OCI-LY1 (cell line): ENCODE measurements around the gene SIN3A.
"Not testable (repeated sequence)": the region's sequence is repeated elsewhere in the genome, so short reads cannot be mapped to it uniquely, and the experiment has no call there.

ENCODE experiments used
- H2AFZ ChIP-seq: fragments of 200-600 bp; sonication (generic), shearing (Covaris generic); 2 replicates; pipeline ENCODE4 v1.6.0; 2014; ENCODE audit warnings: antibody characterized with exemption, mild to moderate bottlenecking, low read length
- H3F3A ChIP-seq: fragments of 200-600 bp; sonication (generic), shearing (Covaris generic); 2 replicates; pipeline ENCODE4 v1.6.0; 2014; ENCODE audit warnings: mild to moderate bottlenecking, antibody characterized with exemption, low read length, moderate library complexity; ENCODE audit not compliant: insufficient read depth
- H3K27ac ChIP-seq: fragments of 200-600 bp; sonication (generic); 2 replicates; pipeline ENCODE4 v1.5.1; 2014; ENCODE audit warnings: low read length, mixed run types, mild to moderate bottlenecking, low read depth; ENCODE audit not compliant: poor library complexity, severe bottlenecking
- H3K27me3 ChIP-seq: fragments of 200-600 bp; sonication (generic); 2 replicates; pipeline ENCODE4 v1.6.0; 2014; ENCODE audit warnings: antibody characterized with exemption, mild to moderate bottlenecking, low read length, moderate library complexity; ENCODE audit not compliant: insufficient read depth
- H3K36me3 ChIP-seq: fragments of 200-600 bp; sonication (generic); 2 replicates; pipeline ENCODE4 v1.6.1; 2014; ENCODE audit warnings: mild to moderate bottlenecking, antibody characterized with exemption, low read length, moderate library complexity, mixed read lengths; ENCODE audit not compliant: insufficient read depth
- H3K4me1 ChIP-seq: fragments of 200-600 bp; sonication (generic); 2 replicates; pipeline ENCODE4 v1.5.1; 2014; ENCODE audit warnings: mild to moderate bottlenecking, low read length, moderate library complexity; ENCODE audit not compliant: insufficient read depth, severe bottlenecking
- H3K4me2 ChIP-seq: fragments of 200-600 bp; sonication (generic), shearing (Covaris generic); 2 replicates; pipeline ENCODE4 v1.6.1; 2014; ENCODE audit warnings: low read length
- H3K4me3 ChIP-seq: fragments of 200-600 bp; sonication (generic); 2 replicates; pipeline ENCODE4 v1.5.1; 2014; ENCODE audit warnings: low read length, low read depth, mild to moderate bottlenecking, mixed read lengths; ENCODE audit not compliant: poor library complexity, severe bottlenecking
- H3K79me2 ChIP-seq: fragments of 200-600 bp; shearing (Covaris generic); 2 replicates; pipeline ENCODE4 v1.6.1; 2016; ENCODE audit warnings: mixed run types, low read length, mixed read lengths; ENCODE audit not compliant: insufficient read depth
- H3K9ac ChIP-seq: fragments of 200-600 bp; sonication (generic), shearing (Covaris generic); 2 replicates; pipeline ENCODE4 v1.6.1; 2014; ENCODE audit warnings: mild to moderate bottlenecking, low read length, mixed read lengths
- H3K9me2 ChIP-seq: fragments of 200-600 bp; sonication (generic), shearing (Covaris generic); 2 replicates; pipeline ENCODE4 v1.6.1; 2014; ENCODE audit warnings: low read depth, mild to moderate bottlenecking, low read length, mixed read lengths
- H3K9me3 ChIP-seq: fragments of 200-600 bp; shearing (Covaris generic); 2 replicates; pipeline ENCODE4 v1.6.1; 2014; ENCODE audit warnings: low read length, mixed read lengths
- H4K20me1 ChIP-seq: fragments of 200-600 bp; sonication (generic), shearing (Covaris generic); 2 replicates; pipeline ENCODE4 v1.6.0; 2016; ENCODE audit warnings: mild to moderate bottlenecking, low read length; ENCODE audit not compliant: insufficient read depth
- EZH2 ChIP-seq: fragments of 200-600 bp; sonication (generic), shearing (Covaris generic); IDR thresholded peaks from 2 replicates; pipeline ENCODE4 v1.8.0; 2017; ENCODE audit warnings: borderline replicate concordance, mixed run types, mild to moderate bottlenecking, antibody characterized with exemption, low read length, moderate library complexity, mixed read lengths
- TF ChIP-seq, protein P1 (sequence below): fragments of 200-600 bp; sonication (generic), shearing (Covaris generic); IDR thresholded peaks from 2 replicates; pipeline ENCODE4 v1.5.1; 2017; ENCODE audit warnings: mild to moderate bottlenecking, antibody characterized with exemption, low read length, moderate library complexity, mixed read lengths

The SIN3A gene

DNA sequence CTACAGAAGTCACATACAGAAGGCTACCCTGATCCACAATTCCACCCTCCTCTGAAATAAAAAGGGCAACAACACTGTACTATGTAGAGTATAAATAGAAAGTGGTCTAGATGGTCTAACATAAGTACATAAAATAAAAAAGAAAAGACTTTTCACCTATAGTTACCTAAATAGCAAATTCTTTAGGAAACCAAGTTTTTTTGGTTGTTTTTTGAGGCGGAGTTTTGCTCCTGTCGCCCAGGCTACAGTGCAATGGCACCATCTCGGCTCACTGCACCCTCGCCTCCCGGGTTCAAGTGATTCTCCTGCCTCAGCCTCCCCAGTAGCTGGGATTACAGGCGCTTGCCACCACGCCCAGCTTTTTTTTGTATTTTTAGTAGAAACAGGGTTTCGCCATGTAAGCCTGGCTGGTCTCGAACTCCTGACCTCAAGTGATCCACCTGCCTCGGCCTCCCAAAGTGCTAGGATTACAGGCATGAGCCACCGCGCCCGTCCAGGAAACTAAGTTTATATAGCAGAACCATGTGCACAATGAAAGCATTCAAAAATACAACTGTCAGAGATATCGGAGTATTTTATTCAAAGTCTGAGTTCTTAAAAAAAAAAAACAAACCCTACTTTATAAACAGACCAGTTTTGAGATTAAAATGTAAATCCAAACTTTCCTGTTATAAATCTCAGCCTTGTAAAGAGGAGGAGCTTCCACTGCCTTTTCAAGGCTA is 1.7 kb downstream of the SIN3A start:
- Histone ChIP-seq H2AFZ (no peak overlapping the region), H3F3A (peaks cover 5% of the 10 kb centered on the region; the same call in 1 of the 2 replicates), H3K4me3 (peak overlapping the region; percentile 83), H3K36me3 (peaks cover 15% of the 10 kb centered on the region; the same call in 1 of the 2 replicates), H3K4me2 (peak overlapping the region; percentile 96), H4K20me1 (peaks cover 3% of the 10 kb centered on the region; the same call in 1 of the 2 replicates), H3K27ac (no peak overlapping the region), H3K27me3 (no peaks in the 10 kb centered on the region), H3K4me1 (peaks cover 49% of the 10 kb centered on the region), H3K9ac (peak overlapping the region; percentile 76), H3K9me3 (no peaks in the 10 kb centered on the region), H3K9me2 (no peaks in the 10 kb centered on the region), H3K79me2 (peaks cover 52% of the 10 kb centered on the region)
- TF ChIP-seq, protein P1, sequence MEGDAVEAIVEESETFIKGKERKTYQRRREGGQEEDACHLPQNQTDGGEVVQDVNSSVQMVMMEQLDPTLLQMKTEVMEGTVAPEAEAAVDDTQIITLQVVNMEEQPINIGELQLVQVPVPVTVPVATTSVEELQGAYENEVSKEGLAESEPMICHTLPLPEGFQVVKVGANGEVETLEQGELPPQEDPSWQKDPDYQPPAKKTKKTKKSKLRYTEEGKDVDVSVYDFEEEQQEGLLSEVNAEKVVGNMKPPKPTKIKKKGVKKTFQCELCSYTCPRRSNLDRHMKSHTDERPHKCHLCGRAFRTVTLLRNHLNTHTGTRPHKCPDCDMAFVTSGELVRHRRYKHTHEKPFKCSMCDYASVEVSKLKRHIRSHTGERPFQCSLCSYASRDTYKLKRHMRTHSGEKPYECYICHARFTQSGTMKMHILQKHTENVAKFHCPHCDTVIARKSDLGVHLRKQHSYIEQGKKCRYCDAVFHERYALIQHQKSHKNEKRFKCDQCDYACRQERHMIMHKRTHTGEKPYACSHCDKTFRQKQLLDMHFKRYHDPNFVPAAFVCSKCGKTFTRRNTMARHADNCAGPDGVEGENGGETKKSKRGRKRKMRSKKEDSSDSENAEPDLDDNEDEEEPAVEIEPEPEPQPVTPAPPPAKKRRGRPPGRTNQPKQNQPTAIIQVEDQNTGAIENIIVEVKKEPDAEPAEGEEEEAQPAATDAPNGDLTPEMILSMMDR, result no peak
- TF ChIP-seq EZH2, result no peak

DNA sequence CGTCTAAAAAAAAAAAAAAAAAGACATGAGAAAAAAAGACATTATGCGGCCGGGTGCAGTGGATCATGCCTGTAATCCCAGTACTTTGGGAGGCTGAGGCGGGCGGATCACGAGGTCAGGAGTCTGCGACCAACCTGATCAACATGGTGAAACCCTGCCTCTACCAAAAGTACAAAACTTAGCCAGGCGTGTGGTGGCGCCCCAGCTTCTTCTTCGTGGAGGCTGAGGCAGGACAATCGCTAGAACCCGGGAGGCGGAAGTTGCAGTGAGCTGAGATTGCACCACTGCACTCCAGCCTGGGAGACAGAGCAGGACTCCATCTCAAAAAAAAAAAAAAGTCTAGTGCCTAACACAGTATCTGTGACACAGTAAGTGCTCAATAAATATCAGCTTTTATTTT is 3.3 kb downstream of the SIN3A start:
- not testable (repeated sequence) for H3F3A ChIP-seq, H4K20me1 ChIP-seq, H3K9me2 ChIP-seq, H3K27me3 ChIP-seq, H2AFZ ChIP-seq, H3K4me3 ChIP-seq, H3K9ac ChIP-seq, H3K9me3 ChIP-seq, H3K27ac ChIP-seq
- Histone ChIP-seq H3K79me2 (peaks cover 67% of the 10 kb centered on the region), H3K4me2 (peak overlapping the region; percentile 45), H3K4me1 (peaks cover 49% of the 10 kb centered on the region), H3K36me3 (peaks cover 22% of the 10 kb centered on the region)
- TF ChIP-seq, protein P1, result peak; percentile 7; the same call in 1 of the 2 replicates

DNA sequence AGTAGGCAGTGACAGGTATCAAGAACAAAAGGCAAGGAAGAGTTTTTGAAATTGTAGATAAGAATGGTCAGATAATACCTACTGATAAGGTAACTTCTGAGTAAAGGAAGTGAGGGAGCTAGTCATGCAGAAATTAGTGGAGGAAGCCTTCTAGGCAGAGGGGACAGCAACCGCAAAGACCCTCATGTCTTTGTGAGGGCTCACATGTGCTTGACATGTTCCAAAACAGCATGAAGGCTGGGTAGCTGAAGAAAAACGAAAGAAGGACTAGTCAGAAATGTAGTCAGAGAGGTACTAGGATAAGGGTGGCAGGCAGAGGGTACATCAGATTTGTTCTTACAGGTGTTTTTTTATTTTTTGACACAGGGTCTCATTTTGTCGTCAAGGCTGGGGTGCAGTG is 5.3 kb downstream of the SIN3A start:
- no peak overlapping the region for H3K4me3 ChIP-seq
- H3K27me3 ChIP-seq, result no peaks in the 10 kb centered on the region
- peak overlapping the region; percentile 67 for H3K27ac ChIP-seq
- peaks cover 3% of the 10 kb centered on the region; the same call in 1 of the 2 replicates for H4K20me1 ChIP-seq
- no peak overlapping the region for H3K9ac ChIP-seq
- H2AFZ ChIP-seq, result no peak overlapping the region
- H3K79me2 ChIP-seq, result peaks cover 86% of the 10 kb centered on the region
- H3K4me1 ChIP-seq, result peaks cover 44% of the 10 kb centered on the region
- H3K9me2 ChIP-seq, result no peaks in the 10 kb centered on the region
- H3F3A ChIP-seq, result peaks cover 3% of the 10 kb centered on the region; the same call in 1 of the 2 replicates
- H3K9me3 ChIP-seq, result no peaks in the 10 kb centered on the region
- peaks cover 33% of the 10 kb centered on the region for H3K36me3 ChIP-seq
- peak overlapping the region; percentile 45; the same call in 1 of the 2 replicates for H3K4me2 ChIP-seq
- no peak for TF ChIP-seq EZH2
- TF ChIP-seq, protein P1, result no peak

DNA sequence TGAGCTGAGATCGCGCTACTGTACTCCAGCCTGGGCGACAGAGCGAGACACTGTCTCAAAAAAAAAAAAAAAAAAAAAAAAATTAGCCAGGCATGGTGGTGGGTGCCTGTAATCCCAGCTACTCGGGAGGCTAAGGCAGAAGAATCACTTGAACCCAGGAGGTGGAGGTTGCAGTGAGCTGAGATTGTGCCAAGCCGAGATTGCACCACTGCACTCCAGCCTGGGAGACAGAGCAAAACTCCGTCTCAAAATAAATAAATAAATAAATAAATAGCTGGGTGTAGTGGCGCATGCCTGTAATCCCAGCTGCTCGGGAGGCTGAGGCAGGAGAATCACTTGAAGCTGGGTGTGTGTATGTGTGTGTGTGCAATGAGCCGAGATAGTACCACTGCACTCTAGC is 6.2 kb downstream of the SIN3A start:
- H3K4me1 ChIP-seq, result peaks cover 44% of the 10 kb centered on the region
- H3K9ac ChIP-seq, H3K4me3 ChIP-seq, H3K27ac ChIP-seq, H3K9me3 ChIP-seq, H3K4me2 ChIP-seq, H3K27me3 ChIP-seq, H3K9me2 ChIP-seq, H3F3A ChIP-seq, H2AFZ ChIP-seq, H4K20me1 ChIP-seq: not testable (repeated sequence)
- peaks cover 36% of the 10 kb centered on the region for H3K36me3 ChIP-seq
- H3K79me2 ChIP-seq, result peaks cover 93% of the 10 kb centered on the region

DNA sequence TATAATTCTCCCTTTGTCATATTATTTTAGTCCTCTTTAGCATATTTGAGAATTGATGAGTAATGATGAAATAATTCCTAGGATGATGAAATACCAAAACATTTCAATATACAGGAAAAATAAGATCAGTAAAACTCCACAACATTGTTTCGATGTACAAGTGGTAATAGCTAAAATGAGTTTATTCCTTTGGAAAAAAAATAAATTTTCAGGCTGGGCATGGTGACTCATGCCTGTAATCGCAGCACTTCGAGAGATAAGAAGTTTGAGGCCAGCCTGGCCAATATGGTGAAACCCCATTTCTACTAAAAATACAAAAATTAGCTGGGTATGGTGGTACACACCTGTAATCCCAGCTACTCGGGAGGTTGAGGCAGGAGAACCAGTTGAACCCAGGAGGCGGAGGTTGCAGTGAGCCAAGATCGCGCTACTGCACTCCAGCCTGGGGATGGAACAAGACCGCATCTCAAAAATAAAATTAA is 7.5 kb downstream of the SIN3A start:
- not testable (repeated sequence) for H3F3A ChIP-seq, H4K20me1 ChIP-seq, H3K9me2 ChIP-seq, H2AFZ ChIP-seq, H3K4me3 ChIP-seq, H3K4me2 ChIP-seq, H3K27ac ChIP-seq, H3K27me3 ChIP-seq, H3K9me3 ChIP-seq, H3K9ac ChIP-seq
- H3K4me1 ChIP-seq, result peaks cover 34% of the 10 kb centered on the region
- peaks cover 91% of the 10 kb centered on the region for H3K79me2 ChIP-seq
- H3K36me3 ChIP-seq, result peaks cover 39% of the 10 kb centered on the region
